Measurements from ENCODE around the gene FLNA.

GRCh38 chrX:154309041-154309775 is 65.2 kb downstream of the FLNA start:
- TF ChIP-seq REST (IDR thresholded peaks at IDR 0.05; ENCODE audit: insufficient read depth in 1 of 2, low read depth in 2 of 2, low read length in 1 of 2) (no peak), CTCF (IDR thresholded peaks at IDR 0.05) (no peak), SIN3A (IDR thresholded peaks at IDR 0.05; ENCODE audit: borderline replicate concordance, insufficient read depth, low read depth, low read length) (no peak), POLR2AphosphoS5 (IDR thresholded peaks at IDR 0.05; ENCODE audit: low read depth, low read length) (no peak), TCF7L2 (IDR thresholded peaks at IDR 0.05; ENCODE audit: low read depth, low read length) (no peak)
